ENCODE measurements around the gene NPC2.

GRCh38 chr14:74483321-74483720 is 9.8 kb downstream of the NPC2 start:
- TF ChIP-seq EZH2 (IDR thresholded peaks at IDR 0.05; ENCODE audit: borderline replicate concordance, insufficient read depth, low read length, poor library complexity, severe bottlenecking) = no peak
- no peak for TF ChIP-seq CTCF (IDR thresholded peaks at IDR 0.05; ENCODE audit: poor library complexity, severe bottlenecking)
- TF ChIP-seq REST (IDR thresholded peaks at IDR 0.05; ENCODE audit: borderline replicate concordance) = no peak
- no peak for TF ChIP-seq POLR2AphosphoS5 (IDR thresholded peaks at IDR 0.05)
- no peak for TF ChIP-seq TAF1 (IDR thresholded peaks at IDR 0.05; ENCODE audit: low read depth)
- no peak for TF ChIP-seq RAD21 (conservative IDR thresholded peaks at IDR 0.05)
- TF ChIP-seq MXI1 (conservative IDR thresholded peaks at IDR 0.05; ENCODE audit: poor library complexity, severe bottlenecking) = no peak

Measured in neural cell (in vitro differentiated cells).